Activated CD8-positive, alpha-beta T cell treated with anti-CD3 and anti-CD28 coated beads, Interleukin-2, amount 10 ng/mL, durations not matched to agents 7 days and 5 days (primary cell): Measurements from ENCODE around the gene BAMBI. TPM values are rescaled to one million over a fixed set of nuclear protein-coding genes. Genes with fewer than 3 reads are reported as not detected.

ENCODE experiments used
- ATAC-seq: fragments of 150-1000 bp; cut with Tn5 transposase; one replicate; pipeline ENCODE4 v1.10.0; 2021; ENCODE audit warnings: moderate library complexity
- CTCF ChIA-PET: fragments of 350-600 bp; sonication (Branson Sonifier 250); formaldehyde crosslinking; loops from one replicate; lab custom pipeline; 2021; ENCODE audit warnings: antibody characterized with exemption; lab: Charles Lee
- POLR2A ChIA-PET: fragments of 350-600 bp; sonication (Branson Sonifier 250); formaldehyde crosslinking; loops from one replicate; lab custom pipeline; 2021; ENCODE audit warnings: antibody characterized with exemption; lab: Charles Lee
- DNase-seq: peaks from one replicate; pipeline ENCODE4 v3.0.0-alpha.2; 2020
- H3K27ac Mint-ChIP-seq: one replicate; pipeline ENCODE4 v1.8.0; 2021; ENCODE audit warnings: mild to moderate bottlenecking, mixed read lengths
- H3K27me3 Mint-ChIP-seq: one replicate; pipeline ENCODE4 v1.8.0; 2021; ENCODE audit warnings: low read depth, mixed read lengths
- H3K36me3 Mint-ChIP-seq: one replicate; pipeline ENCODE4 v1.8.0; 2021; ENCODE audit warnings: low read depth, mixed read lengths
- H3K4me1 Mint-ChIP-seq: one replicate; pipeline ENCODE4 v1.8.0; 2021; ENCODE audit warnings: low read depth, mixed read lengths
- H3K4me3 Mint-ChIP-seq: one replicate; pipeline ENCODE4 v1.8.0; 2021; ENCODE audit warnings: mild to moderate bottlenecking, mixed read lengths
- H3K9me3 Mint-ChIP-seq: one replicate; pipeline ENCODE4 v1.8.0; 2022; ENCODE audit warnings: mixed read lengths; ENCODE audit not compliant: insufficient read depth
- total RNA-seq, 2 experiments: library from RNA; stranded (reverse); gene quantifications; one replicate each; pipeline ENCODE4 v1.2.3, GENCODE V29; 2021

The BAMBI gene
- total RNA-seq, 2 experiments from 2014 or later, result 0.18 TPM; not detected in 1

DNA sequence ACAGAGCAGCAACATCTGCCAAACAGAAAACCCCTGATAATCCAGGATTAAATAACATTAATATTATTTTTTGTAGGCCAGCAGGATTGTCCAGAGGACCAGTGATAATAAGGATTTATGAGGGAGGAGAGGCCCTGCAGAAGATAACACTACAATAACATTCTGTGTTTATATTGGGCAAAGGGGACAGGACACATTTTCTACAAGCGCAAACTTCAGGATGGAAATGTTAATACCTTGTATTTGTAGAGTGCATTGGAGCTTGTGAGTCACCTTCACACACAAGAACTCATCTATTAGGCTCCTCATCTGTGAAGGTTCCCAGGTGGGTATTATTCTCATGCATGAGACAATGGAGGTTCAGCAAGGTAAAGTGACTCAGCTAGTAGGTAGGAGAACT is 51.0 kb downstream of the BAMBI start:
- no peak for DNase-seq
- ATAC-seq, result no peak
- CTCF ChIA-PET, result no interaction called here
- POLR2A ChIA-PET, result no interaction called here
- H3K27me3 Mint-ChIP-seq, result peaks cover 5% of the 10 kb centered on the region
- H3K4me1 Mint-ChIP-seq, result no peaks in the 10 kb centered on the region
- H3K9me3 Mint-ChIP-seq, result no peaks in the 10 kb centered on the region
- H3K36me3 Mint-ChIP-seq, result no peaks in the 10 kb centered on the region
- H3K27ac Mint-ChIP-seq, result no peak overlapping the region
- no peak overlapping the region for H3K4me3 Mint-ChIP-seq

DNA sequence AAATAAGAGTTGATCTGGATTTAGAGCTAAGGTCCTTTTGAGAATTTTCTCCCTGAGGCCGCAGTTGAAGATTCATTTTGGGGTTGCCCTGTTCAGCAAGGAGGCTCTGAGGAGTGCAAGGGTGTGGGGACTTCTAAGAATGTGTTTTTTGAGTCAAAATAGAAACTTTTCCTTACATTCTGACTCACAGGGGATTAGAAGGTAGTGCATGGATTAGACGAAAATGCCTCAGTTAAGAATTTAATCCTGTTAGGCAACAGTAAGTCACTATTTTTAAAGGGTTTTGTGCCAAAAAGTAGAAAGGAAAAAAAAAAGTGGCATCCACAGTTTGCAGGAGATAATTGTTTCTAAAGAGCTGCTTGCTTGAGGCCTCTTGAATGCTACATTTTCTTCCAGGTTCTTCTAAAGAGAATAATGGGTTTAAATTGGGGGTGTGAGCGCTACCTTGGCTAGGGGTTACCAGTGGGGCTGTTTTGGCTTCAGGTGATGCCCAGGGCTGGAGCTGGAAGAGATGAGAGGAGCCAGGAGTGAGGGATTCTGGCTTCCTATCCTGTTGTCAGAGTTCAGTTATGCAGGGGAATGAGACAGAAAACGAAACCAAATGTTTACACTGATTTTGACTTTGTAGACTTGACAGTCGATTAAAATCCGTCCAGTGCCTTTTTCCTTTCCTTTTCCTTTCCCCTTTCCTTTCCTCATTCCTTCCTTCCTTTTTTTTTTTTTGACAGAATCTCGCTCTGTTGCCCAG is 52.9 kb downstream of the BAMBI start:
- ChIA-PET POLR2A (no interaction called here), CTCF (interaction anchor here (0.6 kb wide), 1 partner anchor 614 kb away, joined by 3 read pairs; no protein-coding TSS in a partner anchor)
- Mint-ChIP-seq H3K4me3 (no peak overlapping the region), H3K27me3 (no peaks in the 10 kb centered on the region), H3K9me3 (no peaks in the 10 kb centered on the region), H3K36me3 (no peaks in the 10 kb centered on the region), H3K27ac (no peak overlapping the region), H3K4me1 (no peaks in the 10 kb centered on the region)
- DNase-seq (no peak), ATAC-seq (no peak)

DNA sequence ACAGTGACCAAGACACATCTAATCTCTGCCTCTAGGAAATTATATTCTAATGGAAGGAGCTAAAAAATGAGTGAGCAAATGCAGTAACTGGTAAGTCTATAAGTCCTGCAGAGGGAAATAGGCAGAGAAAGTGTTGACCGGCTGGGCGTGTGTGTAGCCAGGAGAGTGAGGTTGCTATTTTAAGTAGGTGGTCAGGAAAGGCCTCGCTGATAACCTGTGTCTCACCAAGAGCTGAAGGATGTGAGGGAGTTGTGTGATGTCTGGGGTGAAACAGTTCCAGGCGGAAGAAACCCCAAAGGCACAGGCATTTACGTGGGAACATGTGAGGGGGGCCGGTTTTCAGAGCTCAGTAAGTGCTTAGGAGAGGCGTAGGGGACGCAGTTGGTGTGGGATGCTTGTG is 54.8 kb downstream of the BAMBI start:
- POLR2A ChIA-PET, result no interaction called here
- ATAC-seq, result no peak
- H3K27me3 Mint-ChIP-seq, result no peaks in the 10 kb centered on the region
- CTCF ChIA-PET, result no interaction called here
- no peak overlapping the region for H3K4me3 Mint-ChIP-seq
- H3K27ac Mint-ChIP-seq, result no peak overlapping the region
- H3K9me3 Mint-ChIP-seq, result no peaks in the 10 kb centered on the region
- no peaks in the 10 kb centered on the region for H3K4me1 Mint-ChIP-seq
- H3K36me3 Mint-ChIP-seq, result no peaks in the 10 kb centered on the region
- no peak for DNase-seq

Other genes starting within 250 kb of the BAMBI start
- gene WAC, start 144.4 kb upstream of the BAMBI start, total RNA-seq, result 100 to 1,000 TPM; 126 to 131 TPM